WTC11 (cell line): Measurements from ENCODE around the gene FMOD.

Experiments
- ATF2 ChIP-seq: sonication (generic); formaldehyde crosslinking; IDR thresholded peaks from 2 replicates; pipeline ENCODE4 v1.8.1; 2022; ENCODE audit warnings: low read depth, missing genetic modification reagents, borderline replicate concordance
- CTCF ChIP-seq: fragments of 200-600 bp; IDR thresholded peaks from 2 replicates; pipeline ENCODE4 v1.8.0; 2022; ENCODE audit warnings: antibody characterized with exemption
- RELA ChIP-seq: sonication (generic); formaldehyde crosslinking; IDR thresholded peaks from 2 replicates; pipeline ENCODE4 v1.8.1; 2022; ENCODE audit warnings: missing genetic modification reagents, mild to moderate bottlenecking, borderline replicate concordance
- SP1 ChIP-seq: sonication (generic); formaldehyde crosslinking; conservative IDR thresholded peaks from 2 replicates; pipeline ENCODE4 v1.8.1; 2022; ENCODE audit warnings: missing genetic modification reagents
- TEAD4 ChIP-seq: sonication (generic); formaldehyde crosslinking; IDR thresholded peaks from 2 replicates; pipeline ENCODE4 v1.8.0; 2022; ENCODE audit warnings: mild to moderate bottlenecking, missing genetic modification reagents
- USF2 ChIP-seq: sonication (generic); formaldehyde crosslinking; IDR thresholded peaks from 2 replicates; pipeline ENCODE4 v1.8.1; 2023; ENCODE audit warnings: mild to moderate bottlenecking, missing genetic modification reagents, moderate library complexity

GRCh38 chr1:203368624-203369451, 17.9 kb upstream of the FMOD start:
- no peak for TF ChIP-seq CTCF
- TF ChIP-seq RELA: no peak
- TF ChIP-seq ATF2 (CRISPR knock-in tag): no peak
- no peak for TF ChIP-seq SP1 (CRISPR knock-in tag)
- TF ChIP-seq TEAD4 (CRISPR knock-in tag): no peak
- TF ChIP-seq USF2: no peak
